ENCODE results near the gene DCLK1. TPM values are rescaled to one million over a fixed set of nuclear protein-coding genes. Genes with fewer than 3 reads are reported as not detected.

The DCLK1 gene
- total and polyA plus RNA-seq, 10 of the 15 experiments (the other 5 are each of a cell fraction or from before 2014, with no cell fraction given), result not detected

DNA sequence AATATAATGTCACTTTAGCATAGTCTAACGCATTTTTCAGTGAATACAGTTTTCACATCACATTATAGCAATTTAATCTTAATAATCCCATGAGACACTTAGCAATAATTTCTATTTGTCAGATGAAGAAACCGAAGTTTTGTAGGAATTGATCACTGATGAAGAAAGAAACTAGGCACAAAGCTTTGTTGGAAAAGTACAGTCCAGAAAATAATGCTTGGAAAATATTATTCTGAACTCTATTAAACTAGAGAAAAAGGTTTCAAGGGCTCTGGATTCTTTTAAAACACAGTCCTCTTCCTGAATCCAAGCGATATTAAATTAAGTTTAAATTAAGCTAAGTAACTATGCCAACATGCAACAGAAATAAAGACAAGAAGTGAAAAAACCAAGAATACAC is 62.2 kb downstream of the DCLK1 start:
- H2AFZ ChIP-seq (ENCODE audit: control insufficient read depth, low read depth, low read length), result no peak overlapping the region
- intact Hi-C loops (cut with micrococcal nuclease; ENCODE audit: unreplicated experiment) (no loop called here), in situ Hi-C loops (cut with MboI) (no loop called here)
- RAD21 ChIA-PET (ENCODE audit: unreplicated experiment), result no interaction called here
- FAIRE-seq, result no peak
- H3K27ac ChIP-seq (ENCODE audit: control insufficient read depth, insufficient read depth), result no peak overlapping the region
- POLR2A ChIA-PET, result no interaction called here
- CTCF ChIA-PET, result no interaction called here
- SMC1A ChIA-PET (ENCODE audit: uncharacterized antibody, unreplicated experiment), result no interaction called here
- no peaks in the 10 kb centered on the region for H3K4me1 ChIP-seq (ENCODE audit: control insufficient read depth, insufficient read depth, low read length)
- no peaks in the 10 kb centered on the region for H3K9me3 ChIP-seq (replicated peaks; ENCODE audit: control insufficient read depth, insufficient read depth, low read length)
- H3K36me3 ChIP-seq (ENCODE audit: control insufficient read depth in 2 of 2, insufficient read depth in 2 of 2, low read length in 1 of 2), result no peaks in the 10 kb centered on the region
- no peak for ATAC-seq
- H3K9ac ChIP-seq (ENCODE audit: control insufficient read depth, insufficient read depth, low read length), result no peak overlapping the region
- no peak overlapping the region for H3K4me2 ChIP-seq (ENCODE audit: control insufficient read depth, insufficient read depth)
- H4K20me1 ChIP-seq (ENCODE audit: control insufficient read depth, insufficient read depth), result no peaks in the 10 kb centered on the region
- 12% methylated on average over 3 of the region's 3 CpGs for WGBS (ENCODE audit: insufficient coverage, insufficient replicate concordance, low lambda C conversion rate, missing lambda C conversion rate)
- no peaks in the 10 kb centered on the region for H3K27me3 ChIP-seq (replicated peaks in 1 of 2; ENCODE audit: control insufficient read depth in 2 of 2, insufficient read depth in 2 of 2, low read length in 1 of 2)
- no peak for DNase-seq (ENCODE audit: low read depth, low spot score)
- no peak for TF ChIP-seq NFIC (IDR thresholded peaks at IDR 0.05; ENCODE audit: low read depth, low read length)
- TF ChIP-seq, protein P1, sequence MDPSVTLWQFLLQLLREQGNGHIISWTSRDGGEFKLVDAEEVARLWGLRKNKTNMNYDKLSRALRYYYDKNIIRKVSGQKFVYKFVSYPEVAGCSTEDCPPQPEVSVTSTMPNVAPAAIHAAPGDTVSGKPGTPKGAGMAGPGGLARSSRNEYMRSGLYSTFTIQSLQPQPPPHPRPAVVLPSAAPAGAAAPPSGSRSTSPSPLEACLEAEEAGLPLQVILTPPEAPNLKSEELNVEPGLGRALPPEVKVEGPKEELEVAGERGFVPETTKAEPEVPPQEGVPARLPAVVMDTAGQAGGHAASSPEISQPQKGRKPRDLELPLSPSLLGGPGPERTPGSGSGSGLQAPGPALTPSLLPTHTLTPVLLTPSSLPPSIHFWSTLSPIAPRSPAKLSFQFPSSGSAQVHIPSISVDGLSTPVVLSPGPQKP (IDR thresholded peaks at IDR 0.05; ENCODE audit: low read depth, low read length), result no peak
- H3K4me3 ChIP-seq, result no peak overlapping the region
- BruUV-seq (replicated peaks), result no TSS peak
- H3K79me2 ChIP-seq (ENCODE audit: control insufficient read depth, insufficient read depth, low read length), result no peaks in the 10 kb centered on the region

DNA sequence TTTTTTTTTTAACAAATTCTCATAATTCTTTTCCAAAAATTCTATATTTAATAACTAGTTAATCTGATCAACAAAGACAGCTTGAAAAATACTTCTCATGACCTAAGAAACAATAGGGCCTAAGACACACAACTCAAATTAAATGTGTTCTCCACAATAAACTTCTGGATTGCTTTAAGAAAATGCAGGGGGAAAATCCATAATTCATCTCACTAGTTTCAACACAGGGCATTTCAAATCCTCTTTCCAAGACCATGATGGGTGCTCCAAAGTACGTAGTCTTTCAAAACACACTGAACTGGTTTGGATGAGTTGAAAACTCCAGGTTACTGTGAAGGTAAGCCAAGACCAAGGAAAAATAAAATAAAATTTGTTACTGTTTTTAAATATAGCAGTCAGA is 62.6 kb downstream of the DCLK1 start:
- H3K27ac ChIP-seq (ENCODE audit: control insufficient read depth, insufficient read depth), result no peak overlapping the region
- in situ Hi-C loops (cut with MboI) (no loop called here), intact Hi-C loops (cut with micrococcal nuclease; ENCODE audit: unreplicated experiment) (no loop called here)
- no peaks in the 10 kb centered on the region for H3K79me2 ChIP-seq (ENCODE audit: control insufficient read depth, insufficient read depth, low read length)
- no peak for ATAC-seq
- no TSS peak for BruUV-seq (replicated peaks)
- no peak for FAIRE-seq
- POLR2A ChIA-PET, result no interaction called here
- no peaks in the 10 kb centered on the region for H4K20me1 ChIP-seq (ENCODE audit: control insufficient read depth, insufficient read depth)
- SMC1A ChIA-PET (ENCODE audit: uncharacterized antibody, unreplicated experiment), result no interaction called here
- H3K27me3 ChIP-seq (replicated peaks in 1 of 2; ENCODE audit: control insufficient read depth in 2 of 2, insufficient read depth in 2 of 2, low read length in 1 of 2), result no peaks in the 10 kb centered on the region
- no peak overlapping the region for H2AFZ ChIP-seq (ENCODE audit: control insufficient read depth, low read depth, low read length)
- H3K36me3 ChIP-seq (ENCODE audit: control insufficient read depth in 2 of 2, insufficient read depth in 2 of 2, low read length in 1 of 2), result no peaks in the 10 kb centered on the region
- no peak for TF ChIP-seq NFIC (IDR thresholded peaks at IDR 0.05; ENCODE audit: low read depth, low read length)
- TF ChIP-seq SUPT20H (IDR thresholded peaks at IDR 0.05; ENCODE audit: borderline replicate concordance, control insufficient read depth, low read depth, low read length), result no peak
- no peak for TF ChIP-seq RB1 (IDR thresholded peaks at IDR 0.05; ENCODE audit: borderline replicate concordance)
- no peak for TF ChIP-seq RUNX3 (IDR thresholded peaks at IDR 0.05; ENCODE audit: low read length)
- CTCF ChIA-PET, result no interaction called here
- H3K9me3 ChIP-seq (replicated peaks; ENCODE audit: control insufficient read depth, insufficient read depth, low read length), result no peaks in the 10 kb centered on the region
- H3K4me2 ChIP-seq (ENCODE audit: control insufficient read depth, insufficient read depth), result no peak overlapping the region
- RAD21 ChIA-PET (ENCODE audit: unreplicated experiment), result no interaction called here
- no peak overlapping the region for H3K4me3 ChIP-seq
- no peaks in the 10 kb centered on the region for H3K4me1 ChIP-seq (ENCODE audit: control insufficient read depth, insufficient read depth, low read length)
- no peak overlapping the region for H3K9ac ChIP-seq (ENCODE audit: control insufficient read depth, insufficient read depth, low read length)
- WGBS (ENCODE audit: insufficient coverage, insufficient replicate concordance, low lambda C conversion rate, missing lambda C conversion rate), result 0% methylated on average over 1 of the region's 1 CpG
- no peak for DNase-seq (ENCODE audit: low read depth, low spot score)
